HS-27A (cell line): ENCODE results near the gene SLC22A23.
"Not testable (repeated sequence)": the region's sequence is repeated elsewhere in the genome, so short reads cannot be mapped to it uniquely, and the experiment has no call there.

Source experiments
- DNase-seq: peaks from one replicate; pipeline ENCODE4 v3.0.0-alpha.2; 2012; ENCODE audit warnings: low read depth, missing footprints

SLC22A23 gene

DNA sequence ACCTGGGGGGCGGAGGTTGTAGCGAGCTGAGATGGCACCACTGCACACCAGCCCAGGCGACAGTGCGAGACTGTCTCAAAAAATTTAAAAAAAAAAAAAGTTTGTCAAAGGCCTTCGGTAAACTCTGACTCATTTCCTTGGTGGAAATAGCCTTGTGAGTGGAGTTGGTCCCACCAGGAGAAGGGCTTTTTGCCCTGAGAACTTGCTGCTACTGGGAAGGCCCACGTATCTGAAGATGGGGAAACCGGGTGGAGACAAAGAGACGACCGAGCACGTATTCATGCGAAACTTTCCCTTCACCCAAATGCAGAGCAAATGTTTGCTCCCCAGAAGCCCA, 51.7 kb downstream of the SLC22A23 start:
- DNase-seq, result no peak

GRCh38 chr6:3403238-3404173, 53.3 kb downstream of the SLC22A23 start:
- no peak for DNase-seq

- no peak for DNase-seq
Observed at GRCh38 chr6:3402310-3403237, 54.3 kb downstream of the SLC22A23 start.

DNA sequence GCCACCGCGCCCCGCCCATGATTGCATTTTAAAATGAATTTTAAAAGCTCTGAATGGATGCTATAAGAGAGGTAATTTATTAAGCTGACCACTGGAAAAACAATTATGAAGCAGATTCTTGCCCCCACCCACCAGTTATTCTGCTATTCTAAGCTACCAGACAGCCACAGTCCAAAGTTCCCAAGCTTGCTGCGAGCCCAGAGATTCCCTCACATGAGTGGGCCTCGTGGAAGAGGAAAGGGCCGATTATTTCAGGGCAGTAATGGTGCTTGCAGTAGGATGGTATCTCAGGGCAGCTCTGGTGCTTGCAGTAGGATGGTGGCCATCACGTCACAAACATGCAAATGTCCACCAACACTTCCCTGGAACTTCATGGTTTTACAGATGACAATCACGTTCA, 56.7 kb downstream of the SLC22A23 start:
- DNase-seq, result no peak

GRCh38 chr6:3398755-3399696, 57.8 kb downstream of the SLC22A23 start:
- DNase-seq, result no peak

- no peak for DNase-seq
Observed at GRCh38 chr6:3398165-3398562, 58.7 kb downstream of the SLC22A23 start.

DNA sequence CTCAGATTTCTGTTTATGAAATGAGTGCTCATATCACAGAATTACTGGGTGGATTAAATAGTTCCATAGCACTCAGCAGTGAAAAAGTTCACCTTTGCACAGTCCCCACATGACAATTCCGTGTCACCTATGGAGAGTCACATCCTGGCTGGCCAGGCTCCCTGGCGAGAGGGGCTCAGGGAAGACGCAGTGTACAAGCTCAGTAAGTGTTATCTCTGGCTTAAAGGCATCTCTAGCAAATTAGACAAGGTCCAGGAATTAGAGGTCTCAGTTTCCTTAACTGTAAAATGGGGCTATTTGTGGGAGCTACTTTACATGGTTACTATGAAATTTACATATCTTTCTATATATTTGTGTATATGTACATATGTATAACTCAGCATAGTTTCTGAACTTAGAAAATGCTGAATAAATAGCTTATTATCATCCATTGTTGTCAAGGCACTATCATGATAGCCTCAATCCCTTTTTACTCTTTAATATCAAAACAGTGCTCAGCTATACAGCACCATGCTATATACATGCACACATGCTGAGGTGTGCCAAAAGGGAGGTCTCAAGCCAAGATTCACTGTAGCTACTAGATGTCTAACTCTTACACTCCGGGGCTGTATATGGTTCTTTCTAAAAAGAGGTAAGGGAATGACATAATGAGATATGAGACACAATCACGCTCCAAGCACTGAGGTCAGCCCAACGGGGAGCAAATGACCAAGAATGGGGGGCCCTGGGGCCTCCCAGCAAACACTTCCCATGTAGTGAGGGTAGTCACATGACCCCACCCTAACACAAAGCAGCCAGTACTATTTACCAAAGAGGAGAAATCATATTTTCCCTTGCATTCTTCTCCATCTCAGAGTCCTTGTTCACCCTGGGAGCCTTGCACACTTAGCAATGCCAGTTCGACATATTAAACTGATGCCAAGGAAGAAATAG, 59.4 kb downstream of the SLC22A23 start:
- DNase-seq, result no peak

GRCh38 chr6:3396503-3397180, 60.2 kb downstream of the SLC22A23 start:
- DNase-seq, result no peak

GRCh38 chr6:3394671-3395070, 62.2 kb downstream of the SLC22A23 start:
- no peak for DNase-seq

DNA sequence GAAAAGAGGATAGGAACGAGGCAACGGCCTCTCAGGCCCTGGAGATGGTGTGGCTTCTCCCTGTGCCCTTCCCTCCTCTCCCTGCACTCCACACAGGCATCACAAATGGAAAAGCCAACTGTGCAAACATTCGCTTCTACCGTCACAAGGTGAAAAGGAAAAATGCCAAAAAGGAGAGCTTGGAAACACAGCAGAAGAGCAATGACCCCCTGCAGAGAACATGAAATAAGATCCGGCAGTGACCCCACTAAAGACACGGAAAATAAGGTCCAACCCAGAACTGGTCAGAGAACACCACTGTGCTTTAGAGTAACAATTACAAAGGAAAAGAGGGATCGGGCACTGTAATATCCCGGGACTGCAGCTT, 63.0 kb downstream of the SLC22A23 start:
- DNase-seq, result no peak

GRCh38 chr6:3392930-3393835, 63.7 kb downstream of the SLC22A23 start:
- no peak for DNase-seq

GRCh38 chr6:3391902-3392458, 64.9 kb downstream of the SLC22A23 start:
- DNase-seq, result no peak

DNA sequence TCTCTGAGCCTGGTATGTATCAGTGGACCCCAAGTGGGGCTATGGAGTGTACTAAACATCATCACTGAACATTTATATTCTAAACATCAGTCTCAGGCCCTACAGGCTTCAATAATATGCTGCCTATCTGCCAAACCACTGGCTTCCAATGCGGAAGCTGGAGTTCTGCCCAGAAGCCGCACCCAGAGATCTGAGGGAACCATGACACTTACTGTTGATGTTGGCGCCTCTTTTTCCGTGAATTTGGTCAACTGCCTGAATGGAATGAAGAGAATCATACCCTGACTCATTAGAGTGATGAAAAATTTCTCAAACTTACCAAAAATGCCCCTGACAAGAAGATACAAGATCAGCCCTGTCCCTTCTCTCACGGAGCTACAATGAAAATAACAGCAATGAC, 66.2 kb downstream of the SLC22A23 start:
- peak; percentile 67 for DNase-seq

DNA sequence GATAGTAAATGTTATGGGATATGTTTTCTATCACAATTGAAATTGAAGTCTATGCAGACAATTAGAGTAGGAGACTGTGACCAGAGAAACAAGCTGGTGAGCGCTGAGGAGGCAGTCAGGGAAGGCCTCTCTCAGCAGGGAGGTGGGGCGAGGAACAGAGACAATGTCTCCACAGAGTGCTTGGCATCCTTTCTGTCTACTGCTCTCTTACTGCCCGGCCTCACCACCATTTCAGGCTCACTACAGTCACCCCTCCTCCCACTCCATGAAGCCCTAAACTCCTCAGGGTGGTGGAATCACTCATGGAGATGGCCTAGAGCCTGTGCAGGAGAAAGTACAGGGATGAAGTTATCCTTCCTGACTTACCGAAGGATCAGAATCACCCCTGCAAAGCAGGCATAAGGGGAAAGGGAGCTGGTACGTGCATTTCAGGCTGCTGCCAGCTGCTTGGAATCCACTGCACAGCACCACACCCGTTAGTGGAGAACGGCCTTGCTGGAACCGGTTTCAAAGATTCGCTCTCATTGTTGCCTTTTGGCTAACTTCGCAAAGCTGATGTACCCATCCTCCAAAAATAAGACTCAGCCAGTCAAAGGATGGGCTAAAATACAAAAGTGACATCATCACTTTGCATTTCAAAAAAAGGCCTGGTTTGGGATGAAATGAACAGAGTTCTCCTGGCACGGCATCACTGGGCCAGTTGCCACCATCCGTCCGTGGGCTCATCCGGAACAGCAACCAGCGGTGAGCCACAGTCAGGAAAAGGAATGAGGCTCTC, 67.3 kb downstream of the SLC22A23 start:
- DNase-seq, result no peak

DNA sequence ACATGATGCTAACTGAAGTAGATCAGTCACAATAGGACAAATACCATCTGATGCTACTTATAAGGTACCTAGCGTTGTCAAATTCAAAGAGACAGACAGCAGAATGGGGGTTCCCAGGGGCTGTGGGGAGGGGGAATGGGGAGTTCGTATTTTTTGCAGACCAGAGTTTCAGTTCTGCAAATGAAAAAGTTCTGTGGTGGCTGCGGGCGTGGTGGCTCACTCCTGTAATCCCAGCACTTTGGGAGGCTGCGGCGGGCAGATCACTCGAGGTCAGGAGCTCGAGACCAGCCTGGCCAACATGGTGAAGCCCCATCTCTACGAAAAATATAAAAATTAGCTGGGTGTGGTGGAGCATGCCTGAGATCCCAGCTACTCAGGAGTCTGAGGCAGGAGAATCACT, 68.1 kb downstream of the SLC22A23 start:
- no peak for DNase-seq

- DNase-seq, result no peak
Observed at GRCh38 chr6:3386374-3386857, 70.4 kb downstream of the SLC22A23 start.

DNA sequence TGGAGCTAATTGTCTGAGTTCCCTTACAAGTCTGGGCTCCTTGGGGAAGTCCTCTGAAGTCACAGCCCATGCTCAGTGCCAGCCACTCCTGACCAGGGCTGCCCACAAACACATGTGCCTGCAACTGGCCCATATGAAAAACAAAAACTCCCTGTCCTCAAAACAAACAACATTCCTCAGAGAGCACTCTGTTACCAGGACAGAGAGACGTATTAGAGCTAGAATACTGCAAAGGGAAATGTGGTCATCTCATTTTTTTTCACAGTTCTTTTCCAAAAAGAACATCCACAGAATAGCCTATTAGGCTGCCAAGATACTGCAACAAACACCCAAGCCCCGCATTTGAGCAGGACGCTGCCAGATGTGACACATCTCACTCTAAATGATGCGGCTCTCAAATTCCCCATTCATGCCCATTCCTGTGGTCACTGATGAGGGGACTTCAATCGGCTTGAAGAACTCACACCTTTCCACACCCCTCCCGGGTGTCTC, 71.1 kb downstream of the SLC22A23 start:
- DNase-seq, result no peak

GRCh38 chr6:3385181-3385580, 71.7 kb downstream of the SLC22A23 start:
- not testable (repeated sequence) for DNase-seq
